Stimulated activated CD8-positive, alpha-beta memory T cell treated with anti-CD3 and anti-CD28 coated beads, Interleukin-2, amount 100 ng/mL, for 1 hour (primary cell): ENCODE results near the gene LARP6.

Experiments
- DNase-seq, 2 donors: peaks; one replicate each; pipeline ENCODE4 v3.0.0-alpha.2; 2020; ENCODE audit warnings: low read depth in 2 of 2

LARP6 gene

GRCh38 chr15:70794596-70795310, 59.2 kb downstream of the LARP6 start:
- DNase-seq = no peak

GRCh38 chr15:70793694-70794093, 60.3 kb downstream of the LARP6 start:
- DNase-seq = no peak

GRCh38 chr15:70792171-70792573, 61.8 kb downstream of the LARP6 start:
- DNase-seq = no peak

- DNase-seq = no peak
Measured at GRCh38 chr15:70791259-70791658, 62.7 kb downstream of the LARP6 start.

- no peak for DNase-seq
Measured at GRCh38 chr15:70789213-70789612, 64.7 kb downstream of the LARP6 start.

GRCh38 chr15:70788114-70789049, 65.6 kb downstream of the LARP6 start:
- no peak for DNase-seq

- no peak for DNase-seq
Measured at GRCh38 chr15:70786996-70787395, 67.0 kb downstream of the LARP6 start.

- no peak for DNase-seq
Measured at GRCh38 chr15:70783610-70784022, 70.3 kb downstream of the LARP6 start.

GRCh38 chr15:70783041-70783440, 70.9 kb downstream of the LARP6 start:
- DNase-seq = no peak

GRCh38 chr15:70781236-70781635, 72.7 kb downstream of the LARP6 start:
- no peak for DNase-seq
